ENCODE measurements around the gene AKAP12. TPM values are rescaled to one million over a fixed set of nuclear protein-coding genes. Genes with fewer than 3 reads are reported as not detected.
"Not testable (repeated sequence)": the region's sequence is repeated elsewhere in the genome, so short reads cannot be mapped to it uniquely, and the experiment has no call there.

Gene AKAP12
- total RNA-seq, 1 donor from 2014 or later = 154 TPM

DNA sequence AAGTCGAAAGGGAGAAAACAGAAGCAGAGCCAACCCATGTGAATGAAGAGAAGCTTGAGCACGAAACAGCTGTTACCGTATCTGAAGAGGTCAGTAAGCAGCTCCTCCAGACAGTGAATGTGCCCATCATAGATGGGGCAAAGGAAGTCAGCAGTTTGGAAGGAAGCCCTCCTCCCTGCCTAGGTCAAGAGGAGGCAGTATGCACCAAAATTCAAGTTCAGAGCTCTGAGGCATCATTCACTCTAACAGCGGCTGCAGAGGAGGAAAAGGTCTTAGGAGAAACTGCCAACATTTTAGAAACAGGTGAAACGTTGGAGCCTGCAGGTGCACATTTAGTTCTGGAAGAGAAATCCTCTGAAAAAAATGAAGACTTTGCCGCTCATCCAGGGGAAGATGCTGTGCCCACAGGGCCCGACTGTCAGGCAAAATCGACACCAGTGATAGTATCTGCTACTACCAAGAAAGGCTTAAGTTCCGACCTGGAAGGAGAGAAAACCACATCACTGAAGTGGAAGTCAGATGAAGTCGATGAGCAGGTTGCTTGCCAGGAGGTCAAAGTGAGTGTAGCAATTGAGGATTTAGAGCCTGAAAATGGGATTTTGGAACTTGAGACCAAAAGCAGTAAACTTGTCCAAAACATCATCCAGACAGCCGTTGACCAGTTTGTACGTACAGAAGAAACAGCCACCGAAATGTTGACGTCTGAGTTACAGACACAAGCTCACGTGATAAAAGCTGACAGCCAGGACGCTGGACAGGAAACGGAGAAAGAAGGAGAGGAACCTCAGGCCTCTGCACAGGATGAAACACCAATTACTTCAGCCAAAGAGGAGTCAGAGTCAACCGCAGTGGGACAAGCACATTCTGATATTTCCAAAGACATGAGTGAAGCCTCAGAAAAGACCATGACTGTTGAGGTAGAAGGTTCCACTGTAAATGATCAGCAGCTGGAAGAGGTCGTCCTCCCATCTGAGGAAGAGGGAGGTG, 112.9 kb downstream of the AKAP12 start:
- Mint-ChIP-seq H3K9me3 (ENCODE audit: unreplicated experiment) (no peaks in the 10 kb centered on the region), H3K27ac (ENCODE audit: unreplicated experiment) (no peak overlapping the region), H3K36me3 (ENCODE audit: unreplicated experiment) (peaks cover 8% of the 10 kb centered on the region), H3K27me3 (ENCODE audit: unreplicated experiment) (no peaks in the 10 kb centered on the region), H3K4me3 (ENCODE audit: unreplicated experiment) (no peak overlapping the region), H3K4me1 (ENCODE audit: unreplicated experiment) (peaks cover 9% of the 10 kb centered on the region)
- no peak for TF ChIP-seq CTCF (IDR thresholded peaks at IDR 0.05)
- DNase-seq (ENCODE audit: extremely low spot score, unreplicated experiment) = no peak

- Mint-ChIP-seq H3K27ac (ENCODE audit: unreplicated experiment) (no peak overlapping the region), H3K36me3 (ENCODE audit: unreplicated experiment) (peaks cover 16% of the 10 kb centered on the region), H3K27me3 (ENCODE audit: unreplicated experiment) (no peaks in the 10 kb centered on the region), H3K4me1 (ENCODE audit: unreplicated experiment) (peaks cover 17% of the 10 kb centered on the region), H3K9me3 (ENCODE audit: unreplicated experiment) (no peaks in the 10 kb centered on the region), H3K4me3 (ENCODE audit: unreplicated experiment) (no peak overlapping the region)
- no peak for DNase-seq (ENCODE audit: extremely low spot score, unreplicated experiment)
- no peak for TF ChIP-seq CTCF (IDR thresholded peaks at IDR 0.05)
Measured at GRCh38 chr6:151353795-151354194, 114.0 kb downstream of the AKAP12 start.

DNA sequence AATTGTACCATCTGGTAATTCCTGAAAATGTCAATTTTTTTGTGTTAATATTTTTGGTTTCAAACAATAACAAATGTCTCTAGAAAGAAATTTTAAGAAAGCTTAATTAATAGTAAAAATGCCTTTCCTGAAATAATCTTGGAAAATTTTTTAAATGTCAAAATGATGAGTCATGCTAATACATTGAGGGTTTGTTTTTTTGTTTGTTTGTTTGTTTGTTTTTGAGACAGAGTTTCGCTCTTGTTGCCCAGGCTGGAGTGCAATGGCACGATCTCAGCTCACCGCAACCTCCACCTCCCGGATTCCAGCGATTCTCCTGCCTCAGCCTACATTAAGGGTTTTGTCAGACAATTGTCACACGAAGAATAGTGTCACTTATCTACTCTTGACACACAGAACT, 117.2 kb downstream of the AKAP12 start:
- H3K9me3 Mint-ChIP-seq (ENCODE audit: unreplicated experiment); H3K4me3 Mint-ChIP-seq (ENCODE audit: unreplicated experiment); H3K27me3 Mint-ChIP-seq (ENCODE audit: unreplicated experiment): not testable (repeated sequence)
- peaks cover 17% of the 10 kb centered on the region for H3K4me1 Mint-ChIP-seq (ENCODE audit: unreplicated experiment)
- peaks cover 18% of the 10 kb centered on the region for H3K36me3 Mint-ChIP-seq (ENCODE audit: unreplicated experiment)
- peak overlapping the region; percentile 7 for H3K27ac Mint-ChIP-seq (ENCODE audit: unreplicated experiment)
- DNase-seq (ENCODE audit: extremely low spot score, unreplicated experiment) = peak; percentile 8

DNA sequence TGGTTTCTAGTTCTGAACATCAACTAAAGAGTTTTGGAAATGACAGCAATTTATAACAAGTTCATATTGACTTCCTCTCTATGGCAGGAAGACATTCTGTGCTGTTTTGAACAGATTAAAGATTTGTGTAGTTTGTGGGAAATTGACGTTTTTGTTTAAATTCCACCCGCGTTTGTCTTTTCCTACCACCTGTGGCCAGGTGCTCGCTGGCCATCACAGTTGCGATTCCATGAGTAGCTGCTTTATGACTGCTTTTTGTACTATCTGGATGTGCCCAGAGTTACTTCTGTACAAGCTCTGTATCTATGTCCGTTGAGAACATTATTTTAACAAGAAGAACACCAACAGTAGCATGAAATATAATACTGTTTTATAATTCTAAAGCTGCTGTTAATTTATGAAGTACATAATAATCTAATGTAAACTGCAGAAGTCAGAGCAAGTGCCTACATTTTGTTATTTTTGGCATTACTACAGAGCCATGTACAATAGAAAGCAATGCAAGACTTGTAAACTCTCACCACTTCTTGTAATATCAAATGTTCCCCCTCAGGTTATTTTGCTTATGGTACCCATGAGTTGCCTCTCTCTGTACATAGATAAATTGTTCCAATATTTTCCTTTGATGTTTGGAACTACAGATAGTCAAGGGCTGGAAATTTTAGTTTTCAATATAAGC, 118.1 kb downstream of the AKAP12 start:
- Mint-ChIP-seq H3K4me3 (ENCODE audit: unreplicated experiment) (no peak overlapping the region), H3K36me3 (ENCODE audit: unreplicated experiment) (peaks cover 18% of the 10 kb centered on the region), H3K4me1 (ENCODE audit: unreplicated experiment) (peaks cover 17% of the 10 kb centered on the region), H3K9me3 (ENCODE audit: unreplicated experiment) (no peaks in the 10 kb centered on the region), H3K27me3 (ENCODE audit: unreplicated experiment) (no peaks in the 10 kb centered on the region), H3K27ac (ENCODE audit: unreplicated experiment) (no peak overlapping the region)
- no peak for DNase-seq (ENCODE audit: extremely low spot score, unreplicated experiment)
- no peak for TF ChIP-seq CTCF (IDR thresholded peaks at IDR 0.05)

- Mint-ChIP-seq H3K27me3 (ENCODE audit: unreplicated experiment) (no peaks in the 10 kb centered on the region), H3K4me3 (ENCODE audit: unreplicated experiment) (no peak overlapping the region), H3K36me3 (ENCODE audit: unreplicated experiment) (peaks cover 18% of the 10 kb centered on the region), H3K4me1 (ENCODE audit: unreplicated experiment) (peaks cover 17% of the 10 kb centered on the region), H3K9me3 (ENCODE audit: unreplicated experiment) (no peaks in the 10 kb centered on the region), H3K27ac (ENCODE audit: unreplicated experiment) (no peak overlapping the region)
- TF ChIP-seq CTCF (IDR thresholded peaks at IDR 0.05) = no peak
- no peak for DNase-seq (ENCODE audit: extremely low spot score, unreplicated experiment)
Measured at GRCh38 chr6:151358475-151358874, 118.7 kb downstream of the AKAP12 start.

Measured in osteocyte (in vitro differentiated cells).